HG03108 (cell line): Measurements from ENCODE around the gene AKNA.
"Not testable (repeated sequence)": the region's sequence is repeated elsewhere in the genome, so short reads cannot be mapped to it uniquely, and the experiment has no call there.

ENCODE experiments used
- ATAC-seq: cut with Tn5 transposase; IDR thresholded peaks from one replicate; pipeline ENCODE4 v1.9.1; 2021; ENCODE audit warnings: moderate library complexity; ENCODE audit not compliant: unreplicated experiment

AKNA gene

GRCh38 chr9:114341991-114342390, 45.8 kb downstream of the AKNA start:
- no peak for ATAC-seq

- no peak for ATAC-seq
Measured at GRCh38 chr9:114341152-114341830, 46.5 kb downstream of the AKNA start.

- ATAC-seq, result peak; percentile 59
Measured at GRCh38 chr9:114339130-114339908, 48.5 kb downstream of the AKNA start.

GRCh38 chr9:114338187-114338586, 49.6 kb downstream of the AKNA start:
- ATAC-seq, result no peak

- ATAC-seq, result no peak
Measured at GRCh38 chr9:114336699-114337395, 50.9 kb downstream of the AKNA start.

GRCh38 chr9:114336157-114336556, 51.6 kb downstream of the AKNA start:
- no peak for ATAC-seq

DNA sequence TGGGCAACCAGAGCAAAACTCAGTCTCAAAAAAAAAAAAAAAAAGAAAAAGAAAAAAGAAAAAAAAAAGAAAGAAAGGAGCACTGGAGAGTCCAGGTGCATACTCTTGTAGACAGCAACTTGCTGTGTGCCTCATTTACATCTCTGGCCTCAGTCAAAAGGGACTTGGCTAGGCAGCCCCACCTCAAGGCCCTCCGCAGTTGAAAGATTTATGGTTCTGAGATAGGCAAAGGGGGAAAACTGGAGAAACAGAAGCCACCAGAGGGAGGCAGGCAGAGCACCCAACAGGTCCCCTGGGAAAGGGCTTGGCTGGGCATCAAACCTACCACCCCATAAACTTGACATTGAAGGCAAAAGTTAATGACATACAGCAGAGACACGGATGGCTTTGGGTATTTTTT, 52.0 kb downstream of the AKNA start:
- ATAC-seq, result no peak

DNA sequence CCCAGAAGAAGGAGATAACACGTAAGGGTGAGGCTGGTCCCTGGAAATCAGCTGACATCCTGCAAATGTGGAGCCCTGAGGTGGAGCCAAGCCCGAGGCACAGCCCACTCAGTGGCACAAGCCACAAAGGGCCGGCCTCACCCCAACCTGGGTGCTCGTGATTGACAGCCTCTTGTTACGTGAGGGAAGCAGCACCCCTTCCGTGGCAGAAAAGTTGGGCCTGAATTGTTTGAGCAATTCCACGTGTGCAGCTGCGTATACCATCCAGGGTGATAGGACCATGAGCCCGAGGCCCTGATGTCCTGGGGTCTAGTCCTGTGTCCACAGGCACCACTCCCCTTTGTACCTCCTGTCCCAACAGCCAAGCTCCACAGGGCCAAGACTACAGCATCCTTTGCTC, 53.3 kb downstream of the AKNA start:
- no peak for ATAC-seq

DNA sequence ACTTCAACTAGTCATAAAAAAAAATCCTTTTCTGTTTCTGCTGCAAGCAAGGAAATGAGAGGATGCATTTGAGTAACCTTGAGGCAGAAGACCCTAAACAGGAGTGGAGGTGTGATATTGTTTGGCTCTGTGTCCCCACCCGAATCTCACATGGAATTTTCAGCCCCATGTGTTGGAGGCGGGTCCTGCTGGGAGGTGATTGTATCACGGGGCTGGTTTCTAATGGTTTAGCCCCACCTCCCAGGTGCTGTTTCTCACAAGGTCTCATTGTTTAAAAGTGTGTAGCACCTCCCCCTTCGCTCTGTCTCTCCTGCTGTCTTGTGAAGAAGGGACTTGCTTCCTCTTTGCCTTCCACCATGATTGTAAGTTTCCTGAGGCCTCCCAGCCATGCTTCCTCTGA, 54.1 kb downstream of the AKNA start:
- not testable (repeated sequence) for ATAC-seq

DNA sequence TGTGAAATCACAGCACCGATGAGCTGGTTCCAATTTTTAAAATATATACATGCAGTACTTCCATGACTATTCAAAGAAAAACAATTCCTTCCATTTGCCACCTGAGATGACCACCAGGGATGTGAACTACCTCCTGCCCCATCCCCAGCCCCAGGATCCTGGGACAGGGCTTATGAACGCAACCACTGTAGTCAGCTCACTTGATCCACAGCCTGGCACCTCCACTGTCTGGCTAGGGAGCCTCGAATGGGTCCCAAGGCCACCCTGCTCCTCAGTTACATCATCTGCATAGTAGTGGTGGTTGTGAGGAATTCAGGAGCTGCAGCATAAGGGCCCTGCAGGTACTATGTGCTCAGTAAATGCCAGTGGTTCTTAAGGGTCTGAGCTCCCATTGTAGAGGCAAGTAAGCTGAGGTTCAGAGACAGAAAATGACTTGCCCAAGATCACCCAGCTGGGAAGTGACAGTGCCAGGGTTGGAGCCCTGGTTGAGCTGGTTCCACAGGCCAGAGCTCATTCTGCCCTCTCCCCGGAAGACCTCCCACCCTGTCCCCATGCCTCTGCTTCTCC, 55.2 kb downstream of the AKNA start:
- ATAC-seq, result not testable (repeated sequence)

DNA sequence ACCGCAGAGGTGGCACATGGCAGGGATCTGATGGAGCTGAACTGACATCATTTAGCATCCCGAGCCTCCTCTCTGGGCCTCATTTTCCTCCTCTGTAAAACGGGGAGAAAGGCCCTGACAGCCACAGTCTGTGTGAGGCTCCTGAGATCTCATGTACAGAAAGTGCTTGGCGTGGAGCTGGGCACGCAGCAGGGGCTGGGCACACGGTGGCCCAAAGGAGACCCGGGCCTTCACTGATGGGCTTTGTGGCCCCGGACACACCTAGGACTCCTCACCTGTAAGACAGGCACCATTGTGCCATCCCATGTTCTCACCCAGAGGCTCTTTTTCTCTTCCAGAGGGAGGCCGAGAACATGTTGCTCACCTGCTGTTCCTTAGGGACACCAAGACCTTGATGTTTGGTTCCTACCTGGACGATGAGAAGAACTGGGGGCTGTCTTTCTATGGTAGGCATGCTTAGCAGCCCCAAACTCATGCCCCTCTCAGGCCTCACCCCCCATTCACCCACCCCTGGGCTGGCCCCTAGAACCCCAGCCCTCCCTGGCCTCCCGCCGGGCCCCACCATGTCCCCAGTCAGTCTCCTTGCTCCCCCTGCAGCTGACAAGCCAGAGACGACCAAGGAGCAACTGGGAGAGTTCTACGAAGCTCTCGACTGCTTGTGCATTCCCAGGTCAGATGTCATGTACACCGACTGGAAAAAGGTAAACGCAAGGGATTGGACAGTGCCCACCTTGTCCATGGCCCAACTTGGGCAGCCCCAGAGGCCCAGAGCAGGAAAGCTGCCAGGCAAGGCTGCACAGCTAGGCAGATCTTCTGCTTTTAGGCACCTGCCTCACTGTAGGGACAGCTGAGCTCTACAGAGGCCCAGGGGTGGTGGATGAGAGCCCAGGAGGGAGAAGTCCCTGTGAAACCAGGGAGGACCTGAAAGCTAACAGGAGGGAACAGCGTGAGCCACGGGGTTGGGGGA, 56.3 kb downstream of the AKNA start:
- not testable (repeated sequence) for ATAC-seq

GRCh38 chr9:114330636-114331035, 57.1 kb downstream of the AKNA start:
- no peak for ATAC-seq

DNA sequence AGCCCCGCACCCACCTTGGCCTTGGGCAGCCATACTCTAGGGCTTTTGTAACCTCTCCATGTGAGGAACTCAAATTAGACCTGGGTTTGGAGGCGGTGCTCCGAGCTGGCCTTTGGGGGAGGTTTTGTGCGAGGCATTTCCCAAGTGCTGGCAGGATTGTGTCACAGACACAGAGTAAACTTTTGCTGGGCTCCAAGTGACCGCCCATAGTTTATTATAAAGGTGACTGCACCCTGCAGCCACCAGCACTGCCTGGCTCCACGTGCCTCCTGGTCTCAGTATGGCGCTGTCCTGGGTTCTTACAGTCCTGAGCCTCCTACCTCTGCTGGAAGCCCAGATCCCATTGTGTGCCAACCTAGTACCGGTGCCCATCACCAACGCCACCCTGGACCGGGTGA, 58.2 kb downstream of the AKNA start, which contains the start of gene ORM2:
Gene ORM2, plus strand, starts transcription at position 245 of the 398 bp plus-strand sequence. Its CDS starts 36 bp downstream, at position 281.
- not testable (repeated sequence) for ATAC-seq

DNA sequence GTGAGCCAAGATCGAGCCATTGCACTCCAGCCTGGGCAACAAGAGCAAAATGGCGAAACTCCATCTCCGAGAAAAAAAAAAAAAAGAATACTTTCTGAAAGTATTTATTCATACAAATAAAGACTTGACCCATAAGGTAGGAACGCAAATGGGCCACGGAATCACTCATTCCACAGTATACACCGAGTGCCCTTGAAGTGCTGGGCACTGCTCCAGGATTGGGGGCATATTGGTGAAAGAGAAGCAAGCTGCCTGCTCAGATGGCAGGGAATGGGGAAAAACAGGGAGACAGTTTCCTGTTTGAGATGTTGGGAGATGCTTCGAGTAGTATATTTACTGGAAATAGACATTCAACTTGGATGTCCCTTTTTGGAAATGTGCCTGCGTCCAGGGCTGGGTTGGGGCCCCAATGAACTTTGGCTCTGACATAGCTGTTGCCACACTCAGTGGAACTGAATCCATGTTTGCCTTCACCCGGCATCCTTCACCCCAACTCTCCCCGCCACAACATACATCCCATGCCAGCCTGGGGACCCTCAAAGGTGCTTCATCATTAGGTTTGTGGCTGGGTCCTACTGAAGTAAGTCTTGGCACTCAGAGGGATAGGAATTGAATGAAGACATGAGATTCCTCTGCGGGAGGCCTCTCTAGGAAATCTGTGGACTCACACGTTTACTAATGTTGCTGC, 58.7 kb downstream of the AKNA start:
- not testable (repeated sequence) for ATAC-seq

- ATAC-seq, result not testable (repeated sequence)
Measured at GRCh38 chr9:114328357-114328820, 59.4 kb downstream of the AKNA start.

GRCh38 chr9:114327749-114328148, 60.0 kb downstream of the AKNA start:
- no peak for ATAC-seq

- not testable (repeated sequence) for ATAC-seq
Measured at GRCh38 chr9:114325684-114326254, 62.0 kb downstream of the AKNA start.

DNA sequence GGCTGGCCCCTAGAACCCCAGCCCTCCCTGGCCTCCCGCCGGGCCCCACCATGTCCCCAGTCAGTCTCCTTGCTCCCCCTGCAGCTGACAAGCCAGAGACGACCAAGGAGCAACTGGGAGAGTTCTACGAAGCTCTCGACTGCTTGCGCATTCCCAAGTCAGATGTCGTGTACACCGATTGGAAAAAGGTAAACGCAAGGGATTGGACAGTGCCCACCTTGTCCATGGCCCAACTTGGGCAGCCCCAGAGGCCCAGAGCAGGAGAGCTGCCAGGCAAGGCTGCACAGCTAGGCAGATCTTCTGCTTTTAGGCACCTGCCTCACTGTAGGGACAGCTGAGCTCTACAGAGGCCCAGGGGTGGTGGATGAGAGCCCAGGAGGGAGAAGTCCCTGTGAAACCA, 62.8 kb downstream of the AKNA start:
- ATAC-seq, result not testable (repeated sequence)

- no peak for ATAC-seq
Measured at GRCh38 chr9:114324492-114324891, 63.3 kb downstream of the AKNA start.
